BJ (cell line): ENCODE measurements around the gene ADGRL2. TPM values are rescaled to one million over a fixed set of nuclear protein-coding genes. Genes with fewer than 3 reads are reported as not detected.

Source experiments
- CTCF ChIA-PET: fragments of 350-600 bp; formaldehyde crosslinking; extraction: SDS; loops from one replicate; lab custom pipeline; 2021; ENCODE audit warnings: antibody characterized with exemption, inconsistent platforms; lab: Yijun Ruan, JAX
- POLR2A ChIA-PET: fragments of 300-600 bp; sonication (Branson Sonifier 250); formaldehyde crosslinking; extraction: SDS; loops from one replicate; lab custom pipeline; 2021; ENCODE audit warnings: antibody characterized with exemption; lab: Charles Lee
- DNase-seq: peaks from one replicate; pipeline ENCODE4 v3.0.0-alpha.2; 2011; ENCODE audit warnings: low read depth
- H3K27me3 ChIP-seq: 2 replicates; pipeline ENCODE4 v1.6.0; 2011; ENCODE audit warnings: low read length; ENCODE audit not compliant: control insufficient read depth, insufficient read depth
- H3K36me3 ChIP-seq: 2 replicates; pipeline ENCODE4 v1.5.1; 2011; ENCODE audit warnings: low read length; ENCODE audit not compliant: control insufficient read depth, insufficient read depth
- H3K4me3 ChIP-seq: 2 replicates; pipeline ENCODE4 v1.5.1; 2011; ENCODE audit warnings: low read depth, mild to moderate bottlenecking, control low read depth, low read length
- CTCF ChIP-seq: IDR thresholded peaks from 2 replicates; pipeline ENCODE4 v1.5.1; 2011; ENCODE audit warnings: low read depth, mild to moderate bottlenecking, control low read depth, inconsistent platforms, low read length, moderate library complexity; ENCODE audit not compliant: insufficient read depth
- polyA plus RNA-seq: library from polyadenylated mRNA; depleted of rRNA; stranded (reverse); fragments of >200 nt; gene quantifications from 2 replicates; pipeline ENCODE4 v1.2.3, GENCODE V29; 2011

ADGRL2 gene
- polyA plus RNA-seq, 1 experiment = 18.1 TPM

GRCh38 chr1:82015444-82015843 is 214.7 kb downstream of the ADGRL2 start:
- ChIA-PET CTCF (no interaction called here), POLR2A (no interaction called here)
- no peaks in the 10 kb centered on the region for H3K27me3 ChIP-seq
- H3K36me3 ChIP-seq = no peaks in the 10 kb centered on the region
- H3K4me3 ChIP-seq = no peak overlapping the region
- TF ChIP-seq CTCF = no peak
- DNase-seq = no peak

GRCh38 chr1:82018319-82018718 is 217.6 kb downstream of the ADGRL2 start:
- no peaks in the 10 kb centered on the region for H3K27me3 ChIP-seq
- no peak for DNase-seq
- ChIA-PET POLR2A (no interaction called here), CTCF (no interaction called here)
- no peak for TF ChIP-seq CTCF
- H3K36me3 ChIP-seq = no peaks in the 10 kb centered on the region
- no peak overlapping the region for H3K4me3 ChIP-seq

- TF ChIP-seq CTCF = no peak
- H3K4me3 ChIP-seq = no peak overlapping the region
- no peaks in the 10 kb centered on the region for H3K27me3 ChIP-seq
- ChIA-PET POLR2A (no interaction called here), CTCF (no interaction called here)
- H3K36me3 ChIP-seq = no peaks in the 10 kb centered on the region
- no peak for DNase-seq
Measured at GRCh38 chr1:82019508-82019907, 218.8 kb downstream of the ADGRL2 start.

- DNase-seq = no peak
- CTCF ChIA-PET = no interaction called here
Measured at GRCh38 chr1:82030830-82031229, 230.1 kb downstream of the ADGRL2 start.

GRCh38 chr1:82032068-82032467 is 231.3 kb downstream of the ADGRL2 start:
- no peak for DNase-seq
- POLR2A ChIA-PET = no interaction called here
- CTCF ChIA-PET = no interaction called here
- Histone ChIP-seq H3K27me3 (no peaks in the 10 kb centered on the region), H3K36me3 (no peaks in the 10 kb centered on the region), H3K4me3 (no peak overlapping the region)
- no peak for TF ChIP-seq CTCF

More at GRCh38 chr1:82030830-82031229, 230.1 kb downstream of the ADGRL2 start:
- Histone ChIP-seq H3K4me3 (no peak overlapping the region), H3K36me3 (no peaks in the 10 kb centered on the region), H3K27me3 (no peaks in the 10 kb centered on the region)
- POLR2A ChIA-PET = no interaction called here
- no peak for TF ChIP-seq CTCF
